HepG2 (cell line): ENCODE measurements around the gene CCL19. TPM values are rescaled to one million over a fixed set of nuclear protein-coding genes. Genes with fewer than 3 reads are reported as not detected.

Experiments used
- ARNT ChIP-seq: fragments of 450-650 bp; IDR thresholded peaks from 2 replicates; pipeline ENCODE4 v1.6.1; 2017
- ATF1 ChIP-seq: IDR thresholded peaks from 2 replicates; pipeline ENCODE4 v1.6.1; 2016; ENCODE audit warnings: mild to moderate bottlenecking, control low read depth
- BCL6 ChIP-seq: IDR thresholded peaks from 2 replicates; pipeline ENCODE4 v1.6.1; 2016; ENCODE audit warnings: missing genetic modification reagents, missing compliant biosample characterization
- FOXA1 ChIP-seq, 2 experiments: fragments of 450-650 bp in 1 of 2; sonication (generic) in 1 of 2; formaldehyde crosslinking in 1 of 2; IDR thresholded peaks; 2 replicates each; pipeline versions ENCODE4 v1.4.0 to v1.6.1; 2016 to 2020; ENCODE audit warnings: missing genetic modification reagents in 1 of 2
- HES4 ChIP-seq: sonication (generic); formaldehyde crosslinking; IDR thresholded peaks from 2 replicates; pipeline ENCODE4 v1.9.0; 2021; ENCODE audit warnings: mild to moderate bottlenecking, missing genetic modification reagents, borderline replicate concordance
- KDM4B ChIP-seq: sonication (generic); formaldehyde crosslinking; IDR thresholded peaks from 2 replicates; pipeline ENCODE4 v1.4.0; 2020; ENCODE audit warnings: missing genetic modification reagents
- KDM5A ChIP-seq: fragments of 200-600 bp; sonication (generic); IDR thresholded peaks from 2 replicates; pipeline ENCODE4 v1.7.0; 2018; ENCODE audit warnings: antibody characterized with exemption, mild to moderate bottlenecking, low read length, borderline replicate concordance
- KLF9 ChIP-seq: IDR thresholded peaks from 2 replicates; pipeline ENCODE4 v1.6.1; 2016; ENCODE audit warnings: low read depth
- MTF1 ChIP-seq: sonication (generic); formaldehyde crosslinking; IDR thresholded peaks from 2 replicates; pipeline ENCODE4 v1.5.0; 2020; ENCODE audit warnings: missing genetic modification reagents
- NR3C1 ChIP-seq: sonication (generic); formaldehyde crosslinking; IDR thresholded peaks from 2 replicates; pipeline ENCODE4 v1.4.0; 2020; ENCODE audit warnings: missing genetic modification reagents
- PHF5A ChIP-seq: IDR thresholded peaks from one replicate; pipeline ENCODE4 v1.6.1; 2018; ENCODE audit warnings: low read depth, missing genetic modification reagents; ENCODE audit not compliant: unreplicated experiment
- SATB2 ChIP-seq: sonication (generic); formaldehyde crosslinking; IDR thresholded peaks from 2 replicates; pipeline ENCODE4 v1.5.0; 2020; ENCODE audit warnings: missing genetic modification reagents
- SIX4 ChIP-seq: sonication (generic); formaldehyde crosslinking; IDR thresholded peaks from 2 replicates; pipeline ENCODE4 v1.4.0; 2020; ENCODE audit warnings: missing genetic modification reagents
- ZBTB2 ChIP-seq: sonication (generic); formaldehyde crosslinking; IDR thresholded peaks from 2 replicates; pipeline ENCODE4 v1.8.0; 2022; ENCODE audit warnings: low read depth, missing genetic modification reagents
- ZBTB49 ChIP-seq: sonication (generic); formaldehyde crosslinking; IDR thresholded peaks from 2 replicates; pipeline ENCODE4 v1.4.0; 2020; ENCODE audit warnings: missing genetic modification reagents, borderline replicate concordance
- ZNF180 ChIP-seq: sonication (generic); formaldehyde crosslinking; IDR thresholded peaks from 2 replicates; pipeline ENCODE4 v1.4.0; 2020; ENCODE audit warnings: low read depth, missing genetic modification reagents, borderline replicate concordance
- ZNF251 ChIP-seq: sonication (generic); formaldehyde crosslinking; IDR thresholded peaks from 2 replicates; pipeline ENCODE4 v1.9.0; 2021; ENCODE audit warnings: mild to moderate bottlenecking, missing genetic modification reagents
- ZNF460 ChIP-seq: sonication (generic); formaldehyde crosslinking; IDR thresholded peaks from 2 replicates; pipeline ENCODE4 v1.5.1; 2020; ENCODE audit warnings: missing genetic modification reagents, mild to moderate bottlenecking, borderline replicate concordance
- ZNF773 ChIP-seq: sonication (generic); formaldehyde crosslinking; IDR thresholded peaks from 2 replicates; pipeline ENCODE4 v1.4.0; 2020; ENCODE audit warnings: missing genetic modification reagents, borderline replicate concordance
- polyA plus RNA-seq, 8 experiments: library from polyadenylated mRNA; depleted of rRNA in 3 of 8; stranded (reverse) in 7 of 8; unstranded in 1 of 8; fragments of >200 nt; fragmentation: Illumina TruSeq in 4 of 8; extraction: Trizol in 4 of 8; gene quantifications; 2 replicates each; pipeline versions ENCODE4 v1.2.1 to v1.2.3, GENCODE V29; 2011 to 2016; ENCODE audit warnings: low read depth in 4 of 8, missing spikeins in 1 of 8, mixed read lengths in 1 of 8; ENCODE audit not compliant: insufficient read depth in 1 of 8
- total RNA-seq, 5 experiments: library from RNA; depleted of rRNA; stranded (reverse); fragments of >200 nt; fragmentation: Illumina TruSeq; extraction: Trizol; gene quantifications; 2 replicates each; pipeline ENCODE4 v1.2.3, GENCODE V29; 2016; ENCODE audit warnings: low read depth in 1 of 5
- TF ChIP-seq, protein P1 (sequence below): sonication (generic); formaldehyde crosslinking; IDR thresholded peaks from 2 replicates; pipeline ENCODE4 v1.5.1; 2020; ENCODE audit warnings: missing genetic modification reagents, mild to moderate bottlenecking, borderline replicate concordance
- TF ChIP-seq, protein P2 (sequence below): sonication (generic); formaldehyde crosslinking; IDR thresholded peaks from 2 replicates; pipeline ENCODE4 v1.8.0; 2022; ENCODE audit warnings: missing genetic modification reagents, mild to moderate bottlenecking, inconsistent platforms, borderline replicate concordance
- TF ChIP-seq, protein P3 (sequence below): sonication (generic); formaldehyde crosslinking; conservative IDR thresholded peaks from 2 replicates; pipeline ENCODE4 v1.4.0; 2020; ENCODE audit warnings: missing genetic modification reagents

CCL19 gene
- total and polyA plus RNA-seq, 2 of the 13 experiments (the other 11 are each of a cell fraction or from before 2014, with no cell fraction given) = not detected

DNA sequence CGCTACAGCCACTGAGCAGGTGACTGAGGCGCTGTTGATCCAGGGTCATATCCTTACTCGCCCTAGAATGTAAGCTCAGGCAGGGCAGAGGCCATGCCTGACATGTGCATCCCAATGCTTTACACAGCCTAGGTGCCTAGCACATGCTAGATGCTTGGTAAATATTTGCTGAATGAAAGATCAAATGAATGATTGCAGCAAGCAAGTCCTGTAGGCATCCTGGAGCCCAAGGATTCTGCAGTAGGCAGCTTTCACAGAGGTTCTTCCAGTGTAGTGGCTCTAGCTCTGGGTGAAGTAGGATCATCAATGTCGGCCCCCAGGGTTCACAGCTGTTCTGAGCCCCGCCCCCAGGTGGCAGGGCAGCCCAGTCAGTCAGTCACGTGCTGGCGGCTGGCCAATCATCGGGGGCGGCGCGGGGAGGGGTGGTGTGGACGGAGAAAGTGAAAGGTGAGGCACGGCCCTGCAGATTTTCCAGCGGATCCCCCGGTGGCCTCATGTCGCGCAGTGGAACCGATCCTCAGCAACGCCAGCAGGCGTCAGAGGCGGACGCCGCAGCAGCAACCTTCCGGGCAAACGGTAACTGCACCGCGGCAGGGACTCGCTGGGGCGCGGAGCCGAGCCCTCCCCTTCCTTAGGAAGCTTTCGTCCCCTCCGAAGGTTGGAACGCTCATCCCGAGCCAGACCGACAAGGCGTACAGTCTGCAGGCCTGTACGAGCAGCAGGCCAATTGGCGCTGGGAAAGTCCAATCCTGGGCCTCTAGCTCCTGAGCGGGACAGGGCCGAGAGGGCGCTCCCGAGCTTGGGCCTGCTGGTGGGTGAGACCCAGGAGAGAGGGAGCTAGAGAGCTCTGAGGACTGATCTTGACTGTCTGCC is 44.6 kb downstream of the CCL19 start, which contains the start of gene GALT (continued):
- TF ChIP-seq, protein P1, sequence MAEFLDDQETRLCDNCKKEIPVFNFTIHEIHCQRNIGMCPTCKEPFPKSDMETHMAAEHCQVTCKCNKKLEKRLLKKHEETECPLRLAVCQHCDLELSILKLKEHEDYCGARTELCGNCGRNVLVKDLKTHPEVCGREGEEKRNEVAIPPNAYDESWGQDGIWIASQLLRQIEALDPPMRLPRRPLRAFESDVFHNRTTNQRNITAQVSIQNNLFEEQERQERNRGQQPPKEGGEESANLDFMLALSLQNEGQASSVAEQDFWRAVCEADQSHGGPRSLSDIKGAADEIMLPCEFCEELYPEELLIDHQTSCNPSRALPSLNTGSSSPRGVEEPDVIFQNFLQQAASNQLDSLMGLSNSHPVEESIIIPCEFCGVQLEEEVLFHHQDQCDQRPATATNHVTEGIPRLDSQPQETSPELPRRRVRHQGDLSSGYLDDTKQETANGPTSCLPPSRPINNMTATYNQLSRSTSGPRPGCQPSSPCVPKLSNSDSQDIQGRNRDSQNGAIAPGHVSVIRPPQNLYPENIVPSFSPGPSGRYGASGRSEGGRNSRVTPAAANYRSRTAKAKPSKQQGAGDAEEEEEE (CRISPR knock-in tag) = no peak; the same call in 1 of the 2 replicates
- no peak for TF ChIP-seq FOXA1 (IDR thresholded peaks at IDR 0.05)
- peak; percentile 71 for TF ChIP-seq FOXA1 (CRISPR knock-in tag; IDR thresholded peaks at IDR 0.05)
- TF ChIP-seq MTF1 (CRISPR knock-in tag) = no peak
- TF ChIP-seq, protein P2, sequence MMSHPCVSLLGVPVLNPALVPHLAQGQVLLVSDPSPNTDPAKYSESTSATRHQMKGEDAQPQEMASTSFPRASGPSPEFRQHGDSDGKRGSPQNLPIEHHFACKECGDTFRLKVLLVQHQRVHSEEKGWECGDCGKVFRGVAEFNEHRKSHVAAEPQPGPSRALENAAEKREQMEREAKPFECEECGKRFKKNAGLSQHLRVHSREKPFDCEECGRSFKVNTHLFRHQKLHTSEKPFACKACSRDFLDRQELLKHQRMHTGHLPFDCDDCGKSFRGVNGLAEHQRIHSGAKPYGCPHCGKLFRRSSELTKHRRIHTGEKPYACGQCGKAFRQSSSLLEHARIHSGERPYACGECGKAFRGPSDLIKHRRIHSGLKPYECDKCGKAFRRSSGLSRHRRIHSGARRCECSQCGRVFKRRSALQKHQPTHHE = peak; percentile 58; the same call in 1 of the 2 replicates
- TF ChIP-seq, protein P3, sequence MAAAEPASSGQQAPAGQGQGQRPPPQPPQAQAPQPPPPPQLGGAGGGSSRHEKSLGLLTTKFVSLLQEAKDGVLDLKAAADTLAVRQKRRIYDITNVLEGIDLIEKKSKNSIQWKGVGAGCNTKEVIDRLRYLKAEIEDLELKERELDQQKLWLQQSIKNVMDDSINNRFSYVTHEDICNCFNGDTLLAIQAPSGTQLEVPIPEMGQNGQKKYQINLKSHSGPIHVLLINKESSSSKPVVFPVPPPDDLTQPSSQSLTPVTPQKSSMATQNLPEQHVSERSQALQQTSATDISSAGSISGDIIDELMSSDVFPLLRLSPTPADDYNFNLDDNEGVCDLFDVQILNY = no peak
- no peak for TF ChIP-seq ZNF460 (CRISPR knock-in tag)
- TF ChIP-seq SATB2 (CRISPR knock-in tag) = no peak
- no peak for TF ChIP-seq ATF1
- TF ChIP-seq BCL6 (CRISPR knock-in tag) = peak; percentile 39
- peak; percentile 43; the same call in 1 of the 2 replicates for TF ChIP-seq KDM5A
- 0 out of 2 replicates have a peak, but pooled peaks have one; percentile 40 for TF ChIP-seq KLF9 (CRISPR knock-in tag)
- TF ChIP-seq ZNF251 (CRISPR knock-in tag) = no peak; the same call in 1 of the 2 replicates
- peak; percentile 87 for TF ChIP-seq HES4 (CRISPR knock-in tag)
- no peak for TF ChIP-seq ZNF773 (CRISPR knock-in tag)
- peak; percentile 45; the same call in 1 of the 2 replicates for TF ChIP-seq KDM4B (CRISPR knock-in tag)
- no peak for TF ChIP-seq NR3C1 (CRISPR knock-in tag)
- TF ChIP-seq ARNT = no peak
- 0 out of 2 replicates have a peak, but pooled peaks have one; percentile 34 for TF ChIP-seq SIX4 (CRISPR knock-in tag)
- TF ChIP-seq ZBTB2 (CRISPR knock-in tag) = 0 out of 2 replicates have a peak, but pooled peaks have one; percentile 15
- no peak for TF ChIP-seq ZBTB49
- TF ChIP-seq ZNF180 (CRISPR knock-in tag) = no peak; the same call in 1 of the 2 replicates
- TF ChIP-seq PHF5A = no peak
